ENCODE results near the gene TDRKH.
"Not testable (repeated sequence)": the region's sequence is repeated elsewhere in the genome, so short reads cannot be mapped to it uniquely, and the experiment has no call there.

The TDRKH gene

DNA sequence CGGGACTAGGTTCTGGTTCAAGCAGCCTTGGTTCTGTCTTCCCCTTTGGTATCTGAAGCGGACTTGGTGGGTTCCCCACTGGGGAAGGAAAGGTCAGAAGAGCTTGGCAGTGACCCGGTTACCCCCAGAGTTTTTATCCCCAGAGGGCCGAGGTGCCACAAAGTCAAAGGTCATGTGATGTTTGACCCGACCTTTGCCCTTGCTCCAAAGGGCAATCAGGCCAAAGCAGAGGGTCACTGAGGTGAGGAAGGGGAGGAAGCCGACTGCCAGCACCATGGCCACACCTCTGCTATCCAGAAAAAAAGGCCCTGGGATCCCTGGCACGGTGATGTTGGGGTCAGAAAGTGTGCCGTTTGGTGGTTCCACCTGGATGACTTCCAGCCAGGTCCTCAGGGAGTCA is 10.5 kb upstream of the TDRKH start:
- no peak for DNase-seq

DNA sequence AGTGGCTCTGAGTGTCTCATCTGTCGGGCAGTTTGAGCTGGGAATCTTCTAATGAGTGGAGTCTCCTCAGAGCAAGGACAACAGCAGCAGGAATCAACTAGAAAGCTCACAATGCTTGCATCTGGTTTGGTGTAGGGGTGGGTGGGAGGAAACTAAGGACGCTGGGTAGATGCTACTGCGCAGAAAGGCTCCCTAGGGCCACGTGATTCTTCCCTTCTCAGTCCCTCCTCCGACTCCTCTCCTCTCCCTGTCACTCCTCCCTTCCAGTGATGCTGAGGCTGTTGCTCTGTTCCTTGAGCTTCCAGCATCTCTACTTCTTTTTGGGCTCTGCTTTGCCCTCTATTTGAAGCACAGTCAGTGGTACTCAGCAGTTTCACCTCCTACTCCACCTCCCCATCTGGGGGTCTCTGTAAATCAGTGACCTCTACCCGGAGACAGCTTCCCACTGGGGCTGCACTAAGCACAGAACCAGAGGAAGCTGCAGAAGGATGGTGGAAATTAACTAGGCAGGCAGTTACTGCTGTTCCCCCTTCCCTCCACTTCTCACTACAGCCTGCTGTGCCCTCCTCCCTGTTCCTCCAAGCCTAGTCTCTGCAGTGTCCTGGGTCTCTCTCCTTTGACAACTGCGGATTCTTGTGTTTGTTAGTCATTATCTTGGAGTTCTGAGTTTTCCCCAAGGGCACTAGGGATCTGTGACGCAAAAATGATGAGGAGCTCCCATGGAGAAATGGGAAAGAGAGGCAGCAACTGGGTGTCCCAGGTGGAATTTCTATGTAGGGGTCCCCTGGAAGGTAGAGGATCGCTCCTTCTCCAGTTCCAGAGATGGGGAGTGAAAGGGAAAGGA is 9.1 kb upstream of the TDRKH start:
- no peak for DNase-seq

DNA sequence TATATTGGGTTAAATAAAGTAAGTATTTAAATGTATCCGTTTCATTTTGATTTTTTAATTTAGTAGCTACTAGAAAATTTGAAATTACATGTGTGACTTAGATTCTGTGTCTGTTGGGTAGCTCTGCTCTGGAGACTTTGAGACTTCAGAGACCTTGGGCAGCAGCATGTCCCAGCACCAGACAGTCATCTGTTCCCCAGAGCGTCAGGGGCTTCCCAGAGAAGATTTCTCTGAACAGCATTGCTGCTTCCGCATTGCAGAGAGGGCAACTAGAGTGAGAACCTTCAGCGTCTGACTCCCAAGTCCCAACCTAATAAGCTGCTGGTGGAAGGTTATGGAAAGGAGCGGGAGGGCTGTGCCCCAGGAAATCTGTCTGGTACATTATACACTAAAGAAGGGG is 8.3 kb upstream of the TDRKH start:
- DNase-seq, result no peak

DNA sequence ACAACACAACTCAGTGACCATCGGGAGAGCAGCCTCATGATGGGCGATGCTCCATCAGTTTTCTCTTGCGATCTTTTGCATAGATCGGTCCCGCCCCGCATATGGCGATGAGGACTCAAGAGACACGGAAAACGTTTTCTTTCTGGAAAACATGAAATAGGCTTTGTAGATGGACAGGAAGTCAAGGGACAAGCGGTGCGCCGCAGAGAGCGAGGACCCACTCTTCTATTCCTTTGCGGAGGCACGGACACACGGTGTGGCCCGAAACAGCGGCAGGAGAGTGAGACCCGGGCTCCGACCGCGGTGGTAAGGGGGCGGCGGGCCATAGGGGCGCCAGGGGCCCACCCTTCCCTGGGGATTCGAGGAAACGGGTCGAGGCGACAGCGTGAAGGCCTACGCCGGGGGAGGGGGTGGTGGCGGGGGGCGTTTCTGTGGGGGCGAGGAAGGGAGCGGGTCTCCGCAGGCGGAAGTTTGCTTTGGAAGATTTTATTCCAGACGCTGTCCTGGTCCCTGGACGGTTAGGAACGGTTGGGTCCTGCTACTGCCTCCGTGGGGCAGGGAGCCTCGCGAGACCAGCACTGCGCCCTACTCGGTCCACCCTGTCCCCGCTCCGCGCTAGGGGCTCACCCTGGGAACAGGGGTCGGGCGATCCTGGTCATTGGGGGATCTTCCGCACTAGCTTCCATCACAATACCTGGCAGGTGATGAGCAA is 796 bp upstream of the TDRKH start:
- peak; percentile 32 for DNase-seq

- no peak for DNase-seq
Observed at GRCh38 chr1:151787689-151788088, 2.6 kb downstream of the TDRKH start.

DNA sequence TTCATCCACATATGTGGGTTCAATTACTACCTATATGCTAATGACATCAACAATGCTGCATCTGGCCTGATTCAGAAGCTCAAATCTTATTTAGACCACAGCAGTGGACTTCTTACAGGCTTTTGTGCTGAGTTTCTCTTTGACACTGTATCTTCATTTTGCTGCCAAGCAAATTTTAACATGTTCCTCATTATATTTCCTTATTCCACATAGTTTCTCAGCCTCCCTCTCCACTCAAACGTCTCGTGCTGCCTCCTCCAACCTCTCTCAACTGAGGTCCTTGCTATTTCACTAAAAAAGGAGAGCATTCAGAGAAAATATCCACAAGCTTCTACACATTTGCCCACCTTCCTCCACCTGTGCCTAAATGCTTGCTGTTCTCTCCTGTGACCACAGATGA is 6.5 kb downstream of the TDRKH start:
- no peak for DNase-seq

GRCh38 chr1:151782741-151783140 is 7.6 kb downstream of the TDRKH start:
- no peak for DNase-seq

DNA sequence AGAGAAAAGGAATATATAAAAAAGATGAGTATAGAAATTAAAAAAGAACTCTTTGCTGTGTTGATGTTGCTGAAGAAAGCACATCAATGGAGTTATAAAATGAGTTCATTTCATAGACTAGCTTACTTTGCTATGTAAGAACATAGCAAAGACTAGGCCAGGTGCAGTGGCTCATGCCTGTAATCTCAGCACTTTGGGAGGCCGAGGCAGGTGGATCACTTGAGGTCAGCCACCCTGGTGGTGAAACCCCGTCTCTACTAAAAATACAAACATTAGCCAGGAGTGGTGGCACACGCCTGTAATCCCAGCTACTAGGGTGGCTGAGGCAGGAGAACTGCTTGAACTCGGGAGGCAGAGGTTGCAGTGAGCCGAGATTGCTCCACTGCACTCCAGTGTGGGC is 8.3 kb downstream of the TDRKH start:
- not testable (repeated sequence) for DNase-seq

DNA sequence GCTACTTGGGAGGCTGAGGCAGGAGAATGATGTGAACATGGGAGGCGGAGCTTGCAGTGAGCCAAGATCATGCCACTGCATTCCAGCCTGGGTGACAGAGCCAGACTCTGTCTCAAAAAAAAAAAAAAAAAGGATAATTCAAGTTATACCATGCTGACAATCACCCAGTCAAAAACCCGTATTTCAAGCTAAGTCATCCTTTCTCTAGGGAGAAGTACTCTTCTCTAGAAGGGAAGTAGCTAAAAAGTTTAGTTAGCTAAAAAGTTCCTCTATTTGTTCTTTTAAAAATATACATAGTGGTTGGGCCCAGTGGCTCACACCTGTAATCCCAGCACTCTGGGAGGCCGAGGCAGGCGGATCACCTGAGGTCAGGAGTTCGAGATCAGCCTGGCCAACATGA is 9.6 kb downstream of the TDRKH start:
- not testable (repeated sequence) for DNase-seq

- DNase-seq, result no peak
Observed at GRCh38 chr1:151779852-151780251, 10.4 kb downstream of the TDRKH start.

DNA sequence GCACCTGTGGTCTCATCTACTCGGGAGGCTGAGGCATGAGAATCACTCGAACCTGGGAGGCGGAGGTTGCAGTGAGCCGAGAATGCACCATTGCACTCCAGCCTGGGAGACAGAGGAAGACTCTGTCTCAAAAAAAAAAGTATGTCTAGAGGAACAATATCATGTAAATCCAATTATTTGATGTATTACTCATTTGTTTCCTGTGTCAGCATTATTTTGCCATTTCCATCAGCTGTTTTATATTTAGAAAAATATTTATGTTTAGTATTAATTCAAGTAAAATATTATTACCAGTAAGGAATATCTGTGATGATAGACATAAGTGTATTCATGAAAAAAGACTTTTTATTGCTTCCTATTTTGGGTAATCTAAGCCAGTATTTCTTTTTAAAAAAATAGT is 13.0 kb downstream of the TDRKH start:
- DNase-seq, result no peak

GRCh38 chr1:151776665-151777062 is 13.6 kb downstream of the TDRKH start:
- DNase-seq, result no peak

DNA sequence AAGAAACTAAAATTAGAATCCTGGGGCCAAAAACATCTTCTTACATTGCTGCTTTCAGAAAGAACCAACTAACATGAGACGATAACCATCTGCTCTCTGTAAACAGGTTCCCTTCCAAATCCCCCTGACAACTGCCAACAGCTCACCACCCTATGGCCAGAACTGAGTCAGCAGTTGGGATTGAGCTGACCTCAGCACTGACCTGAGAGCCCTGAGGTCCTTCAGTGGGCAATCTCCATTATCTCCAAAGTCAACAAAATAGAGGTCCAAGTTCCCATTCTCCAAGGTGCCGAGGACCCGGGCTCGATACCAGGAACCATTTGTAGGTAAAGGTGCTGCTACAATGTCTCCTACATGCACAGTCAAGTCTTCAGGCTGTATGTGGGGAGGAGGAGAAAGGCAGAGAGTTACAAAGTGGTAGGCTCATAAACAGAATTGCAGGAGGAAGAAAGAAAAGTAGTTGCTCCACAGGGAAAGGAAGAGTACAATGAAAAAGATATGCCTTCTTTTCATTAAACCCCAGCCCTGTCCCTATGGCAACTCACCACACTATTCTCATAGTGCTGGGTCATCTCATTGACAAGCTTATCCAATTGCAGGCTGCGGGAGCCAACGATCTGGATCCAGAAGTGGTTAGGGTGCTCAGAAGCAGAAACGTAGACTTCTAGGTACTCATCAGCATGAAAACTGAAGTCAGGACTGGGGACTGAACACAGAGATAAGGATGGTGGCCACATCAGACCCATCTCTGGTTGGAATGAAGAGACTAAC is 14.2 kb downstream of the TDRKH start:
- DNase-seq, result no peak

DNA sequence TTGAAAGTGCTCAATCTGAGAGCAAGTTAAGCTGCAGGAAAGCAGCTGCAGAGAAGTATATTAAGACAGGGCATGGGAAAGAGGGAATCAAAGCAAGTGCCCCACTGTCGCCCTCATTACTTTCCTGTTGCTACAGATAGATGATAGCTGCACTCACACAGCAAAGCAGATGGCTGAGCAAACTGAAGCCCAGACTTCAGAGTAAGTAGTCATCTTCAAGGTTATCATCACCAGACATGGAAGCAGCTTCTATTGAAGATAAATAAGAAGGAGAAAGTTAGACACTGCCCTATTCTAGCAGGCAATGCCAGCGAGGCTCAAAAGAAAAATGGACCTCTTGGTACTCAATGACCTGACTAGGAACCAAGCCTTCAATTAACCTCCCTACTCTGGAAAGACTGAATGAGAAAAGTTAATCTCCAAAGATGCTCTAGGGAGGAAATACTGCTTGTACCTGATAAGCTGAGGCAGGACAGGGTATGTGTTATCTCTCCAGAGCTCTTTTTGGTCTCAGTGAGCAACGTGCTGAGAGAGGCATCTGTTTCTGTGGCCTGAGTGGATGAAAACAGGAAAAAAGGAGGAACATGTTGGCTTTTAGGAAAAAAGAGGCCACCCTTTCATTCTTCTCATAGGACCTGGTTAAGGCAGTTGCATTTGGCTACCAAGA is 15.9 kb downstream of the TDRKH start:
- DNase-seq, result no peak

DNA sequence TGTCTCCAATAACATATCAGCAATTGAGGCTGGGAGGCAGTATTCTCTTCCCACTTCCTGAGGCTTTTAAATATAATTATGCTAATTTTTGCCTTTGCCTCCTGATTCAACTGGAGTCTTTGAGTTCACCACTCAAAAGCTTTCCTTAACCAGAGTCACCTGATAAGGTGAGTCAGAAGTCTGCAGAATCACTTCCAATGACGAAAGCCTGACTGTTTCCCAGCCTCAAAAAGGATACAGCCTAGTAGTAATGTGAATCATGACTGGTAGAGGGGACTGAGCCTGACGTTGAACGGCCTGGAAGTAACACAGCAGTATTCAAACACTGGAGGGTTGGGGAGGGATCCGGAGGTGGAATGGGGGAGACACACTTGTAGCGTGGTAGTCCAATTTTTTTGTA is 16.6 kb downstream of the TDRKH start:
- no peak for DNase-seq

GRCh38 chr1:151769270-151769669 is 21.0 kb downstream of the TDRKH start:
- not testable (repeated sequence) for DNase-seq

DNA sequence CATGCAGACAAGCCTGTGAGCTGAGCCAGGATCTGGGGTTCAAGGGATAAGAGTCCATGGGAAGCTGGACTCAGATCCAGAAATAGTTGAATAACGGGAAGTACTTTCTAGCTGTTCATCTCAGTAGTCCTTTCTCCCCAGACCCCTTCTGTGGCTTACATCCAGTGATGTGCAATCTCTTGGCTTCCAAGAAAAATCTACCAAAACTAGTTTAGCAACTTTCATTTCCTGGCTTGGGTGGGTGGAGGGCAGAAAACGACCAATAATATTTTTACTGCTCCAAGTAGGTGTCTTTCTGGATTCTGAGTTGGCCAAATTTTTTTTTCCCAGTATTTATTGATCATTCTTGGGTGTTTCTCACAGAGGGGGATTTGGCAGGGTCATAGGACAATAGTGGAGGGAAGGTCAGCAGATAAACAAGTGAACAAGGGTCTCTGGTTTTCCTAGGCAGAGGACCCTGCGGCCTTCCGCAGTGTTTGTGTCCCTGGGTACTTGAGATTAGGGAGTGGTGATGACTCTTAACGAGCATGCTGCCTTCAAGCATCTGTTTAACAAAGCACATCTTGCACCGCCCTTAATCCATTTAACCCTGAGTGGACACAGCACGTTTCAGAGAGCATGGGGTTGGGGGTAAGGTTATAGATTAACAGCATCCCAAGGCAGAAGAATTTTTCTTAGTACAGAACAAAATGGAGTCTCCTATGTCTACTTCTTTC is 21.8 kb downstream of the TDRKH start:
- DNase-seq, result peak; percentile 29

GRCh38 chr1:151763990-151764389 is 26.3 kb downstream of the TDRKH start:
- peak; percentile 48 for DNase-seq

GRCh38 chr1:151762941-151763921 is 27.1 kb downstream of the TDRKH start, which contains the start of gene MRPL9:
MRPL9 (minus strand) TSS chr1:151763496; CDS start chr1:151763479, 17 bp downstream.
- DNase-seq, result peak; percentile 87

- no peak for DNase-seq
Observed at GRCh38 chr1:151760597-151761385, 29.5 kb downstream of the TDRKH start.
